ENCODE measurements around the gene CASD1. TPM values are rescaled to one million over a fixed set of nuclear protein-coding genes. Genes with fewer than 3 reads are reported as not detected.

CASD1 gene
- total and polyA plus RNA-seq, 7 donors, result 9.2 to 20.1 (median 12.0) TPM

DNA sequence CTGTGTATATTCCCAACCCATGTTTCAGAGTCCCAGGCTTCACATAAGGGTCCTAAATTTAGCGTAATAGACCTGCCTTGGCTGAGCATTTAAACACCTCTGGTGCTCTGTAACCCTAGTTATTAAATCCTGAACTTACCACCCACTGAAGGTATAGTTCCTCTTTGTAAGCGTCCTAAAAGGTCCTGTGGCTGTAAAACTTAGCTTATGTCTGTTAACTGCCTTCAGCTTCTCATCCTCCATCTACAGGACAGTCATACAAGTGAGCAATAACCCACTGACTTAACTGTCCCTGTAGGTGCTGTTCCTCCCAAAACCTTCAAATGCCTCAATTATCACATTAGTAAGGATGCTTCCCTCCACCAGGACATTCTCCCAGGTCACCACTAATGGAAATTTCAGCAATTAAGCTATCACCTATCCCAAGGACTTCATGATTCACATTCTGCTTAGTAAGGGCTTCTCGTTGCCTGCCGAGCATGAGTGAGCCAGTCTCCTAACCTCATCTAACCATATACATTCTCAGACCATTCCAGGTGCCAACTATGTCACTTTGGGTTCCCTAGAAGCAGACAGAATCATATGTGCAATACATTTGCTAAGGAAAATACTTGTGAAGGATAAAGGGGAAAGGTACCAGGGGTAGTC lies 55.8 kb downstream of the CASD1 start:
- no peaks in the 10 kb centered on the region for H3K4me1 ChIP-seq
- no peaks in the 10 kb centered on the region for H3K9me3 ChIP-seq
- WGBS, 3 donors, result 90 to 92% (median 90%) methylated on average over 4 of the region's 4 CpGs
- H3K36me3 ChIP-seq (ENCODE audit: insufficient read depth in 1 of 2, low read depth in 1 of 2), result peaks cover 0 to 1% of the 10 kb centered on the region in 2 donors
- ATAC-seq, result no peak
- H3K4me3 ChIP-seq, result no peak overlapping the region
- TF ChIP-seq, protein P1, sequence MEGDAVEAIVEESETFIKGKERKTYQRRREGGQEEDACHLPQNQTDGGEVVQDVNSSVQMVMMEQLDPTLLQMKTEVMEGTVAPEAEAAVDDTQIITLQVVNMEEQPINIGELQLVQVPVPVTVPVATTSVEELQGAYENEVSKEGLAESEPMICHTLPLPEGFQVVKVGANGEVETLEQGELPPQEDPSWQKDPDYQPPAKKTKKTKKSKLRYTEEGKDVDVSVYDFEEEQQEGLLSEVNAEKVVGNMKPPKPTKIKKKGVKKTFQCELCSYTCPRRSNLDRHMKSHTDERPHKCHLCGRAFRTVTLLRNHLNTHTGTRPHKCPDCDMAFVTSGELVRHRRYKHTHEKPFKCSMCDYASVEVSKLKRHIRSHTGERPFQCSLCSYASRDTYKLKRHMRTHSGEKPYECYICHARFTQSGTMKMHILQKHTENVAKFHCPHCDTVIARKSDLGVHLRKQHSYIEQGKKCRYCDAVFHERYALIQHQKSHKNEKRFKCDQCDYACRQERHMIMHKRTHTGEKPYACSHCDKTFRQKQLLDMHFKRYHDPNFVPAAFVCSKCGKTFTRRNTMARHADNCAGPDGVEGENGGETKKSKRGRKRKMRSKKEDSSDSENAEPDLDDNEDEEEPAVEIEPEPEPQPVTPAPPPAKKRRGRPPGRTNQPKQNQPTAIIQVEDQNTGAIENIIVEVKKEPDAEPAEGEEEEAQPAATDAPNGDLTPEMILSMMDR (IDR thresholded peaks at IDR 0.05), result no peak
- no peak overlapping the region for H3K27ac ChIP-seq
- H3K27me3 ChIP-seq (ENCODE audit: insufficient read depth in 3 of 3, low read length in 2 of 3), result no peaks in the 10 kb centered on the region
- DNase-seq, result no peak
- intact Hi-C loops (cut with DNase I), result no loop called here

DNA sequence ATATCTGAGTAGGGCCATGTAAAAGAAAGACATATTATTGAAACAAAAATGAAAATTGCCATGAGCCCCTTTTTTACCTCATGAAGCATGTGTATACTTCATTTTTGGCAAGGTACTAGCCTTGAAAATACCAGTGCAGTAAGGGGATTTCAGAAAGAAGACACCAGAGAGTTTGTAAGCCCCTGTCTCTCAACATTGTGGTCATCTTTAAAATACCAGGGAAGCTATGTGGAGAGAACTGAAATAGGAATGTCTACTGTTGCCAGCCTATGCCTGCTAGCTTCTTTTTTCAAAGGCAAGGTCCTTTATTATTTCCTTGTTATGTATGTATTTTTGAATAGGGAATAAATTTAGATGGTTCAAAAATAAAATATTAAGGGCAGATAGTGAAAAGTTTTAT lies 57.8 kb downstream of the CASD1 start:
- H3K4me3 ChIP-seq, result no peak overlapping the region
- no peaks in the 10 kb centered on the region for H3K27me3 ChIP-seq (ENCODE audit: insufficient read depth in 3 of 3, low read length in 2 of 3)
- no peaks in the 10 kb centered on the region for H3K4me1 ChIP-seq
- H3K27ac ChIP-seq, result no peak overlapping the region
- TF ChIP-seq, protein P1 (IDR thresholded peaks at IDR 0.05), result no peak
- H3K9me3 ChIP-seq, result no peaks in the 10 kb centered on the region
- H3K36me3 ChIP-seq (ENCODE audit: insufficient read depth in 1 of 2, low read depth in 1 of 2), result no peaks in the 10 kb centered on the region
- intact Hi-C loops (cut with DNase I), result no loop called here
- ATAC-seq (no peak), DNase-seq (no peak)

DNA sequence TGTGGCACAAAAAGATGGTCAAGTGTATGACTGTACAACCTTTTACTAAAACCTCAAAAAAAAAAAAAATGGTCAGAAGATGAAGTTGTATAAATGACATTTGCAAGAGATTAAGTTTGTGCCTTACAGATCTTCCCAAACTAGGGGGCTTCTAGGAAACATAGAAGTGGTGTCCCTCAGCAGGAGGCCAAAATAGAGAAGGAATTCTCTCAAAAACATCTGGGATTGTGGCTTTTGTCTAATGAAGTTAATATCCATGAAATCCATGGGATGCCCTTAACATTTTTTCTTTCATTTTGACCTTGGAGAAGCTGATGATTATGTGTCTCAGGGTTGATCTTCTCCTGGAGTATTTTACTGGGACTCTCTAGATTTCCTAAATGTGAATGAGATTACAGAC lies 62.2 kb downstream of the CASD1 start:
- TF ChIP-seq, protein P1 (IDR thresholded peaks at IDR 0.05), result no peak
- peaks cover 13% of the 10 kb centered on the region for H3K9me3 ChIP-seq
- intact Hi-C loops (cut with DNase I), result no loop called here
- DNase-seq (no peak), ATAC-seq (no peak)
- H3K4me1 ChIP-seq, result no peaks in the 10 kb centered on the region
- H3K4me3 ChIP-seq, result no peak overlapping the region
- H3K36me3 ChIP-seq (ENCODE audit: insufficient read depth in 1 of 2, low read depth in 1 of 2), result no peaks in the 10 kb centered on the region
- no peak overlapping the region for H3K27ac ChIP-seq
- no peaks in the 10 kb centered on the region for H3K27me3 ChIP-seq (ENCODE audit: insufficient read depth in 3 of 3, low read length in 2 of 3)

DNA sequence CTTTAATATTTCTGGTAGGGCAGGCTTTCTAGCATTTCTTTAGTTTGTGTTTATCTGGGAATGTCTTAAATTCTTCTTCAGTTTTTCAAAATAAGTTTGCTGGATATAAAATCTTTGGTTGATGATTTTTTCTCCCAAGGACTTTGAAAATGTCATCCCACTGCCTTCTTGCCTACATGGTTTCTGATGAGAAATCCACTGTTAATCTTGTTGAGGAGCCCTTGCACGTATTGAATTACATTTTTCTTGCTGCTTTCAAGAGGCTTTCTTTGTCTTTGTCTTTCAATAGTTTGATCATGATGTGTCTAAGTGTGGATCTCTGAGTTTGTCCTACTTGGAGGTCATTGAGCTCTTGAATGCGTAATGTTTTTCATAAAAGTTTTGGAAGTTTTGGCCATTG lies 66.0 kb downstream of the CASD1 start:
- no peaks in the 10 kb centered on the region for H3K27me3 ChIP-seq (ENCODE audit: insufficient read depth in 3 of 3, low read length in 2 of 3)
- ATAC-seq (no peak), DNase-seq (no peak)
- H3K4me1 ChIP-seq, result peaks cover 6% of the 10 kb centered on the region
- TF ChIP-seq, protein P1 (IDR thresholded peaks at IDR 0.05), result no peak
- peaks cover 13% of the 10 kb centered on the region for H3K9me3 ChIP-seq
- no peak overlapping the region for H3K27ac ChIP-seq
- 95 to 100% (median 98%) methylated on average over 2 of the region's 2 CpGs for whole genome bisulfite sequencing, 3 donors
- intact Hi-C loops (cut with DNase I), result no loop called here
- H3K4me3 ChIP-seq, result no peak overlapping the region
- H3K36me3 ChIP-seq (ENCODE audit: insufficient read depth in 1 of 2, low read depth in 1 of 2), result no peaks in the 10 kb centered on the region

DNA sequence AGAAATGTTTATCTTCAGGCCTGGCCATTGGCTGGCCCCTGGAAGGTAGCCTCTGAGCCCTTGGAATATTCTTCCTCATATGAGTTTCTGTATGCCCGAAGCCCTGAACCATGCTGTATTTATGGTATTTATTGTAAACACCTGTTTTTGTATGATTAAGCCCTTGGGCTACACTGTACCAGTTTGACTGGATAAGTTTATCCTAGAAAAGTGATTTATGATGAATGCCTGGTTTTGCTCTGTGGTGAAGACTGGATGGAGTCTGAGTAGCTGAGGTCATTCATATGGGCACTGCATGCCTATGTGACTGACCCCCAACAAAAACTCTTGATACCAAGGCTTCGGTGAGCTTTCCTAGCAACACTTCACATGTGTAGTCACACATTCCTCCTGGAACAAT lies 66.7 kb downstream of the CASD1 start:
- Histone ChIP-seq H3K4me1 (peaks cover 8% of the 10 kb centered on the region), H3K27ac (no peak overlapping the region), H3K9me3 (peaks cover 13% of the 10 kb centered on the region), H3K36me3 (ENCODE audit: insufficient read depth in 1 of 2, low read depth in 1 of 2) (no peaks in the 10 kb centered on the region), H3K4me3 (no peak overlapping the region), H3K27me3 (ENCODE audit: insufficient read depth in 3 of 3, low read length in 2 of 3) (no peaks in the 10 kb centered on the region)
- TF ChIP-seq, protein P1 (IDR thresholded peaks at IDR 0.05), result no peak
- no peak for ATAC-seq
- DNase-seq, result no peak
- intact Hi-C loops (cut with DNase I), result no loop called here
- 94 to 98% (median 97%) methylated on average over 2 of the region's 2 CpGs for WGBS, 3 donors
